ENCODE results near the gene RPS6KA5.

Gene RPS6KA5

DNA sequence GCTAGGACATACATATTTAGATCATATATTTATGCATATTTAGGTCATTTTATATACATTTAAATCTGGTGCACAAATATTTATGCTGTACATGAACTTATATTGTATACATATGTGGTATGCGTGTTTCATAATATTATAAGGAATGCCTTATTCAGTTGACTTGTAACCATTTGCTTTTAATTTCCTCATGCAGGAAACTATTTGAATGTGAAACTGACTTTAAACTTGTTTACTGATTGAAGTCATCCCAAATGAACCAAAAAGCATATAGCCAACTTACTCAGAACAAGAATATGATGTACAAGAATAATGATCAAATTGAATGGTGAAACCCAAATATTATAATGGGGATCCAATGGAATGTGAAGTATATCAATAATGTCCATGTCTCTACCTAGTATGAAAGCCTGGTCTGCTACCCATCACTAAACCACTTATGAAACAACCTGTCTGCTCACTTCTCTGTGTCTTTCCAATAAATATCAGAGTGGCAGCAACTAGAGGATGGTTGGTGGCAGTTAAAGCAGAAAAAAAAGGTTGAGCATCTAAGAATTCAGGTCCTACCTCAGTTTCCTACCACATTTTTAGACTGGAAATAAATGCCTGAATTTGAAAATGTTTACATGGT lies 38.3 kb downstream of the RPS6KA5 start:
- DNase-seq, result no peak

GRCh38 chr14:91021115-91021514 lies 39.3 kb downstream of the RPS6KA5 start:
- DNase-seq, result no peak

- DNase-seq, result no peak
Measured at GRCh38 chr14:91019673-91020072, 40.8 kb downstream of the RPS6KA5 start.

GRCh38 chr14:91018481-91018880 lies 42.0 kb downstream of the RPS6KA5 start:
- DNase-seq, result no peak

- DNase-seq, result no peak
Measured at GRCh38 chr14:91016800-91017410, 43.5 kb downstream of the RPS6KA5 start.

- no peak for DNase-seq
Measured at GRCh38 chr14:91015435-91015834, 45.0 kb downstream of the RPS6KA5 start.

- no peak for DNase-seq
Measured at GRCh38 chr14:91012045-91012444, 48.4 kb downstream of the RPS6KA5 start.

- DNase-seq, result no peak
Measured at GRCh38 chr14:91010153-91010533, 50.3 kb downstream of the RPS6KA5 start.

DNA sequence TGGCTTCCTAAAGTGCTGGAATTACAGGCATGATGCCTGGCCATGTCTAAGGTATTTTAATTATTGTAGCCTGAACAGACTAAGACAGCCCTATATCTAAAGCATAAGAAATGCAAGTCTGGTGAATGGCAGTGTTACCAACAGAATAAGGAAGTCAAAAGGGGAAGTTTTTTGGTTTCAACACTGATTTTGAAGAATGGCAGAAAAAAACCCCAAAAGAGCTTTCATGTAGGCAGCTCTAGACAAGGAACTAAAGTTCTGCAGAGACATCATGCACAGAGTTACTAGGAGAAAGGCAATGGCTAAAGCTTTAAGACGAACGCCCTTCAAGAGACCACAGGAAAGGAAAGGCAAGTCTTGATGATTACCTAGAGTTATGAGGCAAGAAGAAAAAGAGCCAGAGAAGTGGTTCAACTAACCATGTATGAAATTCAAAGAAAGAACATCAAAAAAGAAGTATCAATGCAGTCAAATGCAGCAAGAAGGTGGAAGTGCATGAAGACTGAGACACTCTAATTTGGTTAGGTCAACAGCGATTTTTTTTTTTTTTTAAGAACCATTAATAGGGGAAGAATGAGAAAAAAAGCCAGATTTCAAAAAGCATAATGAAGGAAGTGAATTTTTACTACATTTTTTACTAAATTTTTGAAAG lies 50.8 kb downstream of the RPS6KA5 start:
- no peak for DNase-seq

- no peak for DNase-seq
Measured at GRCh38 chr14:91008759-91009409, 51.6 kb downstream of the RPS6KA5 start.

- DNase-seq, result no peak
Measured at GRCh38 chr14:91005716-91006115, 54.7 kb downstream of the RPS6KA5 start.

- DNase-seq, result no peak
Measured at GRCh38 chr14:91004987-91005386, 55.5 kb downstream of the RPS6KA5 start.

GRCh38 chr14:90999299-90999698 lies 61.1 kb downstream of the RPS6KA5 start:
- no peak for DNase-seq

DNA sequence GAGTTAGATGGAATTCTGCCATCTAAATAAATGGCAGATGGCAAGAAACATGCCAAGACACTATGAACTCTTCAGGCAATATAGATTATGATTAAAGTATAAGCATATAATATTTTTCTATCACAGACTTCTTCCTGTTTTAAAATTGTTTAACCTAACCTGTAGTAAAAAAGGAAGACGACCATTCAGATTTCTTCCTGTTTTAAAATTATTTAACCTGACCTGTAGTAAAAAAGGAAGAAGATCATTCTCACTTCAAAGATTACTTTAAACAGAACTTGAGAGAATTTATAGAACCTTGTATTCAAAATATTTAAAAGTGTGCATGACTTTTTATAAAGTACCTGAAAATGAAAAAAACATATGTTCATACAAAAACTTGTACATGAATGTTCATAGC lies 63.5 kb downstream of the RPS6KA5 start:
- no peak for DNase-seq

- DNase-seq, result no peak
Measured at GRCh38 chr14:90995785-90996184, 64.7 kb downstream of the RPS6KA5 start.

GRCh38 chr14:90993792-90994191 lies 66.6 kb downstream of the RPS6KA5 start:
- DNase-seq, result no peak

GRCh38 chr14:90991690-90992443 lies 68.6 kb downstream of the RPS6KA5 start:
- DNase-seq, result no peak

- DNase-seq, result no peak
Measured at GRCh38 chr14:90990141-90990540, 70.3 kb downstream of the RPS6KA5 start.

GRCh38 chr14:90987140-90987539 lies 73.3 kb downstream of the RPS6KA5 start:
- DNase-seq, result no peak

DNA sequence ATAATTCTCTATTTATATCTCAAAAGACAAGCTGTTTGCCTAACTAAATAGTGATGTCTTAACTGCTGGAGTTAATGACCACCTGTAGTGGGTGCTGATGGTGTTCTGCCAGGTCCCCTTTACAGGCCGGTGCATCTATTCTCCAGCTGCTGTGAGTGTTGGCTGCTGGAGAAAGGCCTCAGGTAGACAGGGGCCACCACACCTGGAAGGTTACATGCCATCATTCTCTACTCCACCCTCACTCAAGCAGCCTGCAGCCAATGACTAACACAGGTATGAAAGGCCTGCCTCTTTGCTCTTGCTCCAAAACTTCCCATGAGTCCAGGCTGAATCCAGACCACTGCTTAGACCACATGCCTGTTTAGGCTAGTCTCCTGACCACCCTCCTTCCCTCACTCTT lies 73.9 kb downstream of the RPS6KA5 start:
- DNase-seq, result no peak

DNA sequence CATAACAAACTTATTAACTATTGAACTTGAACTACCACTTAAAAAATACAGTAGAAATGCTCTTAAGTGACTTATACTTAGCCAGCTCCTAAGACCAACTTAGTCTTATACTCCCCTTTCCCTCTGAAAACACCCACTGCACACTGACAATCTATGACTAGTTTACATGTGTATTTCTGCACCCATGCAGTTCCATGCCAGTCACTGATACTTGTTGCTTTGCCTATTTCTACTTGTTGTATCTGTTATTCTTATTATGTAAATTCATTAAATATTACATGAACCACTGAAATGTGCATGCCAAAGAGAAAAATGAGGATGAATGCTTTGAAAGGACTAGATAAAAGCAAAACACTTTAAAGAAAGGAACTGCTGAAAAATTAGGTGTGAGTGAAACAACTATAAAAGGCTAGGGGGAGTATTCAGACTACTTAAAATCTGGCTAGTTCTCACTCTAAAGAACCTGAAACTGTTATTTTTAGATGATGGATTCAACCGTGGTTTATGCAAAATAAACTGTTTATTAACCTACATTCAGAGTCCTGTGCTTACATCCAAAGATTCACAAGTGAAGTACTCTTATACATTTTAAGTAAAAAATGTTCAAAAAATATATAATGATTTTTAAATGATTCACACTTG lies 74.7 kb downstream of the RPS6KA5 start:
- DNase-seq, result no peak

DNA sequence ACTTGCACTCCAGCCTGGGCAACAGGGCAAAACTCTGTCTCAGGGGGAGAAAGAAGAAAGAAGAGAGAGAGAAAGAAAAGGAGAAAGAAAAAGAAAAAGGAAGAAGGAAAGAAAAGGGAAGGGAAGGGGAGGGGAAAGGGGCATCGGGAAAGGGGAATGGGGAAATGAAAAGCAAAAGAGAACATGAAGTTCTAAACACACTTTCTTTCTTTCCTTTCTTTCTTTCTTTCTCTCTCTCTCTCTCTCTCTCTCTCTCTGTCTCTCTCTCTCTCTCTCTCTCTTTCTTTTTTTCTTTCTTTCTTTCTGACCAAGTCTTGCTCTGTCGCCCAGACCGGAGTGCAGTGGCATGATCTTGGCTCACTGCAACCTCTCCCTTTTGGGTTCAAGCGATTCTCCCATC lies 76.9 kb downstream of the RPS6KA5 start:
- DNase-seq, result no peak

DNA sequence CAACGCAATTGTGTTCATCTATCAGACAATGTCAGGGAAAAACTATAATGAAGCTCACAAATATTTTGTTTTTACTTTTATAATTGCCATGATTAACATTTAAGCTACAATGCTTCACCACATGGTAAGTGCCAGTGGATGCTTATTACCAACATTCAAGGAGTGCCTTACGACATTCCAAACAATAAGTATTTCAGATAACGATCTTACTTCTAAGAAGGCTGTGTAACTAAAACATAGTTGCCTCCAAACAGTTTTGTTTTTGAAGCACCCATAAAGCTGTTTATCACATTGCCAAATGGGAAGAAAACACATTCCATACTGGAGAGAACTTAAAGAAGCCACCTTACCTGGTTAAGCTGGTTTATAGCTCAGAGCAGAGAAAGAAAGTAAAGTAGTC lies 78.8 kb downstream of the RPS6KA5 start:
- DNase-seq, result no peak

Data from activated CD4-positive, alpha-beta T cell treated with anti-CD3 and anti-CD28 coated beads, Interleukin-2, amount 50 U/mL, for 16 hours (primary cell).